8988T (cell line): ENCODE measurements around the gene SEC14L5.

ENCODE experiments used
- DNase-seq: peaks from one replicate; pipeline ENCODE4 v3.0.0; 2011

Gene SEC14L5

DNA sequence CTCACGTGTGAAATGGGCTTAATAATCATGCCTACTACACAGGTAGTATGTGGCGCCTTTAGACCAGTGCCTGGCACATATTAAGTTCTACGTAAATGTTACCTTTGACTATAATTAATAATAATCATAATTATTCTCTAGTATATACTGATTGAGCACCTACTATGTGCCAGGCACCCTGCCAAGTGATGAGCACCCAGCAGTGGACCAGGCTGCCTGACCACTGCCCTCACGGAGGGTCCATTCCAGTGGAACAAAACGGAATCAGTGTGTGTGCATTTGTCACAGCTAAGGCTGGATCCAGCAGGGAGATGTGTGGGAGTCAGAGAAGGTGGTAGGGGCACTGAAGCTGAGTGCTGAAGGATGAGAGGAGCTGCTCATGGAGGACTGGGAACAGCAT, 30.5 kb downstream of the SEC14L5 start:
- no peak for DNase-seq

GRCh38 chr16:4989391-4990006, 31.4 kb downstream of the SEC14L5 start:
- no peak for DNase-seq

GRCh38 chr16:4990415-4990814, 32.3 kb downstream of the SEC14L5 start:
- no peak for DNase-seq

DNA sequence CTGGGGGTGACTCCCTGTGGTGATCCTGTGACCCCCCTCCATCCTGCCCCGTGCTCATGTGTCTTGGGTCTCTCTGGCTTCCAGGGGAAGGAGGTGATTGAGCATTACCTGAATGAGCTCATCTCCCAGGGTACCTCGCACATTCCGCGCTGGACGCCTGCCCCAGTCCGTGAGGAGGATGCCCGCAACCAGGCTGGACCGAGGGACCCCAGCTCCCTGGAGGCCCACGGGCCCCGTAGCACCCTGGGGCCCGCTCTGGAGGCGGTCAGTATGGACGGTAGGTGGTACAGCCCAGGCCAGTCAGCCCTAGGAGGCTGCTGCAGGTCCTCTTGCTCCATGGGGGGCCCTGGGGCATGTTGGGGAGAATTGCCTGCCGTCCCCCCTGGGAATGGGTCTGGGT, 33.6 kb downstream of the SEC14L5 start:
- no peak for DNase-seq

DNA sequence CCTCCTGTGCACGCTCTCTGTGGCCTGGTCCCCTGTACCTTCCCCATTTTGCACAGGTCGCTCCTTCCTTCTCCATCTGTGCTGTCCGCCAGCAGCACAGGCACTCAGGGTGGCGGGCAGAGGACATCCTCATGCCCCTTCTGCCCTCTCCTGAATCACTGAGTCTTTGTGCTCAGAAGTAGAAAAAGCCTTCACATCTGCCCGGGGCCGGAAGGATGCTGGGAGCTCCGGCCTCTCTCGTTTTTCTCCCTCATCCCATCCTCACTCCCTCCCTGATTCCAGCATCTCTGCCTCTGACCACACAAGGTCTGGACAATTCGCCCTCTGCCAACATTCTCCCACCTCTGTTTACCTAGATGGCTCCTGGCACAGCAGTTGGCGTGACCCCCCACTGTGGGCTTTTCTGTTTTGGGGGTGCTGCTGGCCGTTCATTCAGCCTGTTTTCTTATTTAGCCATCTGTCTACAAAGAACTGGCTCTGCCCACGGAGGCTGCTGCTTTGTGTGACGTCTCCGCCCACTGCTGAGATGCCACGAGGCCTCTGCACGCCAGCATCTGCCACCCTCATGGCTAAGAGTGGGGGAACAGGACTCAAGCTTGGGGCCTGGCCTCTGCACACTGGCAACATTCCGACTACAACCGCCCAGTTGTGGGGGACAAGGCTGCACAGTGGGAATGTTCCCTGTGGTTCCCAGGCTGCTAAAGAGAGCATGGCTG, 36.7 kb downstream of the SEC14L5 start:
- DNase-seq, result no peak

DNA sequence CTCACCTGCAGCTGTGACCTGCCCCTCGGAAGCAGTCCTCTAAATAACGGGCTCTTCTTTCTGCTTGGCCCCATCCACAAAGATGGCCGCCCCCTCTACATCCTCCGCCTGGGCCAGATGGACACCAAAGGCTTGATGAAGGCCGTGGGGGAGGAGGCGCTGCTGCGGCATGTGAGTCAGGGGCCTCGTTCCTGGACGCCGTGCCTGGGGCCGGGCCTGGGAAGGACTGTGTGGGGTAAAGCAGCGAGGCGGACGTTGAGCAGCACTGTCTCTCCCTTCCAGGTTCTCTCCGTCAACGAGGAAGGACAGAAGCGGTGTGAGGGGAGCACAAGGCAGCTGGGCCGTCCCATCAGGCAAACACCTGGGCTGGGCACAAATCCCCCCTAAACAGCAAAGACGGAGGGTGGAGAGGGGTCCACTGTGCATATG, 42.5 kb downstream of the SEC14L5 start:
- DNase-seq, result no peak

GRCh38 chr16:5001571-5001970, 43.4 kb downstream of the SEC14L5 start:
- DNase-seq, result no peak

- no peak for DNase-seq
These were observed 43.9 kb downstream of the SEC14L5 start for GRCh38 chr16:5001986-5002385.

DNA sequence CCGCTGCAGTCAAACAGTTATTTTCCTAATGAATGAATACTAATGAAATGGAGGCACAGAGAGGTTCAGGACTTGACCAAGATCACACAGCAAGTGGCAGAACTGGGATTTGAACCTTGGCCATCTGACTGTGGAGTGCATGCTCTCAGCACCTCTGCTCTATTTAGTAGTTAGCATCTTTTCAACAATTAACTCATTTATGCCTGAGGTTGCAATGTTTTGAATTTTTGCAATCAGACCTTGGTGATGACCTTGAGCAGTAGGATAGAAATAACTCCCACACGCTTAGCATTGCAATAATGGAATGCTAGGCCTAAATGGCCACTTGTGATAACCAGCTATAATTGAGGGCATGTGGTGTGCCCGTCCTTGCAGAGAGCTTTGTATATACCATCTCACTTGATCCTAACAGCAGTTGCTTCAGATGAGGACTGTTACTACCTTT, 44.6 kb downstream of the SEC14L5 start:
- no peak for DNase-seq

DNA sequence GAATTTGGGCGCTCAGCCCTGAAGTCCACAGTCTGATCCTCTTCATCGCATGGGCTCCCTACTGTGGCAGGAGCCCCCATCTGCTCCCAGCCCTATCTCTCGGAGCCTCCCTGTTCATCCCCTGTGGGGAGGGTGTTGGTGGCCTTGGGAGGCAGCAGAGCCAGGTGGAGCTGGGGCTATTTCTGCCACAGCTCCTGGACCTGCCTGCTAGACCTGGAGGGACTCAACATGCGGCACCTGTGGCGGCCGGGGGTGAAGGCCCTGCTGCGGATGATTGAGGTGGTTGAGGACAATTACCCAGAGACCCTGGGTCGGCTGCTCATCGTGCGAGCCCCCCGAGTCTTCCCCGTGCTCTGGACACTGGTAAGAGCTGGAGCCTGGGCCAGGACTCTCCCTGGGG, 45.1 kb downstream of the SEC14L5 start:
- no peak for DNase-seq

DNA sequence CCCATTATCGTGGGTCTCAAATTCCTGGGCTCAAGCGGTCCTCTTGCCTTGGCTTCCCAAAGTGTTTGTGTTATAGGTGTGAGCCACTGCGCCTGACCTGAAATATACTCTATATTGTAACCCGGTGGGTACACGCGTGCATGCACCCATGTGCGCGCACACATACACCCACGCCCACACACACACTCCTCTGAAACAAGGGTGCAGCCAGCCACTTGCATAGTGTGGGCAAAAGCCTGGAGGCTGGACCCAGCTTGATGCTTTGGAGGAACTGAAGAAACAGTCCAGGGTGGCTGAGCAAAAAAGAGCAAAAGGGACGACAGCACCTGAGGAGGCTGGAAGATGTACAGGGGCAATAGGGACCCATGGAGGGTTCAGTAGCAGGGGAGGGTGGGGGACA, 45.7 kb downstream of the SEC14L5 start:
- DNase-seq, result no peak

DNA sequence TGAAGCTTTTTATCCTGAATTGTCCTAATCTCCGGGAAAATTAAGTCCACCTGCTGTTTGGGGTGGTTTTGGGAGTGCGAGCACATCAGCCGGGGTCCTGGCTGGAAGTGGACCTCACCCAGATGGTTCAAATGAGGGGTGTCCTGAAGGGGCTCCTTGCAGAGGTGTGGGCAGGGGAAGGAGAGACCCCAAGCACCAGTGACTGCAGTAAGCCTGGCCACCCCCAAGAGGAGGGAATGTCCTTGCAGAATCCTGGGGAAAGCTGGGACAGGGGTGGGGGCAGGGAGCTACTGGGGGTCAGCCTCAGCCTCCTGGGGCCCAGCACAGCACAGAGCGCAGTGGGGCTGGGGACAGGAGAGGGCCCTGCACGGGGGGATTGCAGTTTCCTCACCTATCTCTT, 46.2 kb downstream of the SEC14L5 start:
- no peak for DNase-seq

DNA sequence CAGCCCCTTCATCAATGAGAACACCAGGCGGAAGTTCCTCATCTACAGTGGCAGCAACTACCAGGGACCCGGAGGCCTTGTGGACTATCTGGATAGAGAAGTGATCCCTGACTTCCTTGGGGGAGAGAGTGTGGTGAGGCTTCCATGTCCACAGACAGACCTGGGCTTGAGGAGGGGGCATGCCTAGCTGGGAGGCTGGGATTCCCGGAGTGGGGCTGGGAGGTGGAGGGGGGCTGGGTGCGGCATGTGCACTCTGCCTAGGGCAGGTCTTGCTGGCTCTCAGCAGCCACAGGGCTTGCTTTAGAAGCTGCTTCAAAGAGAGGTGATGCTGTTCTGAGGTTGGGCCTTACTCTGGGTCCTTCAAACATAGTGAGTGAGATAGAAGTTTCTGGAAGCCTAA, 47.8 kb downstream of the SEC14L5 start:
- no peak for DNase-seq

GRCh38 chr16:5006348-5007193, 48.4 kb downstream of the SEC14L5 start:
- DNase-seq, result no peak

- DNase-seq, result no peak
These were observed 49.1 kb downstream of the SEC14L5 start for GRCh38 chr16:5007256-5007655.

GRCh38 chr16:5008311-5008731, 50.2 kb downstream of the SEC14L5 start:
- DNase-seq, result no peak

DNA sequence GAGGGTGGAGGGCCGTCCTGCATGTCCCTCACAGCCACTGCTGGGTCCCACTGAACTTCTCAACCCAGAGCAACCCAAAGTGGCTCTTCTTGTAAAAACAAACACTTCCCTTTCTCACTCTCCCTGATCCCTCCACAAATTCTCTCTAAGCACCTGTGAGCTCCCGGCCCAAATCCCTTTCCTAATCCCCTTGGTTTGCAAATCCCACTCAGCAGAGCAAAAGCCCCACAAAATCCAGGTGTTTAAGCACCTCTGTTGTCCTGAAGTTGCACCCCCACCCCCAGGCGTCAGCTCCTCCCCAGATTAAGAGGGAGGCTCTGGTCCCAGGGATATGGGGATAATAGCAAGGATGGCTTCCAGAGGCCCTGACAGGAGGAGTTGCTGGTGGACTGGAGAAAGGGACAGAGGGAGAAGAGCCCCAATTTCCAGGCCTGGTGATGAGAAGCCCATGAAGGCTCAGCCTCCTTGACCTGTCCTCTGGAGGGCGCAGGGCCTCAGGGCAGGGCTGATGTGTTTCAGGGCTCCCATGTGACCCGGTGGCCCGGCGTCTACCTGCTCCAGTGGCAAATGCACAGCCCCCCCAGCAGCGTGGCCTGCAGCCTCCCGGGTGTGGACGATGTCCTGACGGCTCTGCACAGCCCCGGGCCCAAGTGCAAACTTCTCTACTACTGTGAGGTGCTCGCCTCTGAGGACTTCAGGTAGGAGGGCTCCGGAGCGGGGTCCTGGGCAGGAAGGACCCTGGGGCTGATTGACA, 52.6 kb downstream of the SEC14L5 start:
- DNase-seq, result no peak

GRCh38 chr16:5011637-5012036, 53.5 kb downstream of the SEC14L5 start:
- DNase-seq, result no peak

- DNase-seq, result no peak
These were observed 54.8 kb downstream of the SEC14L5 start for GRCh38 chr16:5012887-5013286.

DNA sequence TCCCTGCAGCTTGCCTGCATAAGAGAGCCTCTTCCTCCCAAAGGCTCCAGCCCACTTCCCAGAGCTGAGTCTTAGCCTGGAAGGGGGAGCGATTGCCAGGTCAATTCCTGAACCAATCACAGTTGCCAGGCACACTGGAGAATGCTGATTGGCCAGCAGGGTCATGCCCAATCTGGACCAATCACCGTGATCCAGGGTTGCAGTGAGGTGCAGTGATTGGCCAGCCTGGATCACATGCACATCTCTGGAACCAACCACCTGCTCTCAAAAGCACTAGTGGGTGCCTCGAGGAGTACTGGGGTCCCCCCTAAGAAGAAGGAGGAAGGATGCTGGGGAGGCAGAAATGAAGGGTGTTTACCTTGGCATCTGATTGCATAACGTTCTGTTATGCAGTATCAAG, 57.2 kb downstream of the SEC14L5 start:
- DNase-seq, result no peak

GRCh38 chr16:5015887-5016286, 57.8 kb downstream of the SEC14L5 start:
- DNase-seq, result no peak

- DNase-seq, result no peak
These were observed 59.0 kb downstream of the SEC14L5 start for GRCh38 chr16:5016967-5017677.

DNA sequence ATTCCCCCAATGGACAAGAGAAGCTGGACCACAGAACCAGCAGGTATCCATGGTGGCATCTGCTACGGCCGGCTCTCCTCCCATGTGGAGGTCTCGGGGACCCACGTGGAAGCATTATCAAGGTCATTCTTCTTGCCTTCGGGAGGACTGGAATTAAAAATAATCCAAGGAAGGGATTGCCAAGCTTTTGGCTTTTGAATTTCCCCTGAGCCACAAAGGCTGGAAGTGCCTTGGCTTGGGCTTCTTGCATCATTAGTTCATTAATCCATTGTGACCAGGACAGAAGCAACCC, 59.5 kb downstream of the SEC14L5 start:
- DNase-seq, result no peak
